Measurements from ENCODE around the gene FCRL6.

DNA sequence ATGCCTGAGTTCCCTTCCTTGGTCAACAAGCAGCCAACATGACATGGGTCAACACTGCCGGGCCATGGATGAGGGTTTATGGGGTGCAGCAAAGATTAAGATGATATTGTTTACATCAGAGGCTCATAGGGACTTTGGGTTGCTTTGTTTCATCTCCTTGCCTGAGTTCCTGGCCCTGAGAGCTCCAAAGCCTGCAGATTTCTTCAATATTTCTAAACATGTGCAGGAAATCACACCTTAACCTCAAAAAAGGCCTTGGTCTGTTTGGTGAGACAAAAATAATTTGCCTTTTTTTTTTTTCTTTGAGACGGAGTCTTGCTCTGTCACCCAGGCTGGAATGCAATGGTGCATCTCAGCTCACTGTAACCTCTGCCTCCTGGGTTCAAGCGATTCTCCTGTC is 25.4 kb downstream of the FCRL6 start:
- TF ChIP-seq, protein P1, sequence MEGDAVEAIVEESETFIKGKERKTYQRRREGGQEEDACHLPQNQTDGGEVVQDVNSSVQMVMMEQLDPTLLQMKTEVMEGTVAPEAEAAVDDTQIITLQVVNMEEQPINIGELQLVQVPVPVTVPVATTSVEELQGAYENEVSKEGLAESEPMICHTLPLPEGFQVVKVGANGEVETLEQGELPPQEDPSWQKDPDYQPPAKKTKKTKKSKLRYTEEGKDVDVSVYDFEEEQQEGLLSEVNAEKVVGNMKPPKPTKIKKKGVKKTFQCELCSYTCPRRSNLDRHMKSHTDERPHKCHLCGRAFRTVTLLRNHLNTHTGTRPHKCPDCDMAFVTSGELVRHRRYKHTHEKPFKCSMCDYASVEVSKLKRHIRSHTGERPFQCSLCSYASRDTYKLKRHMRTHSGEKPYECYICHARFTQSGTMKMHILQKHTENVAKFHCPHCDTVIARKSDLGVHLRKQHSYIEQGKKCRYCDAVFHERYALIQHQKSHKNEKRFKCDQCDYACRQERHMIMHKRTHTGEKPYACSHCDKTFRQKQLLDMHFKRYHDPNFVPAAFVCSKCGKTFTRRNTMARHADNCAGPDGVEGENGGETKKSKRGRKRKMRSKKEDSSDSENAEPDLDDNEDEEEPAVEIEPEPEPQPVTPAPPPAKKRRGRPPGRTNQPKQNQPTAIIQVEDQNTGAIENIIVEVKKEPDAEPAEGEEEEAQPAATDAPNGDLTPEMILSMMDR (IDR thresholded peaks at IDR 0.05) = no peak
- no peak for TF ChIP-seq POLR2A (IDR thresholded peaks at IDR 0.05)
